K562 (cell line): ENCODE results near the gene METAP2. TPM values are rescaled to one million over a fixed set of nuclear protein-coding genes. Genes with fewer than 3 reads are reported as not detected.

ENCODE experiments used
- GATA2 ChIP-seq: sonication (generic); formaldehyde crosslinking; IDR thresholded peaks from 2 replicates; pipeline ENCODE4 v1.4.0; 2020; ENCODE audit warnings: mild to moderate bottlenecking, missing genetic modification reagents
- MIER1 ChIP-seq: fragments of 450-650 bp; IDR thresholded peaks from 2 replicates; pipeline ENCODE4 v1.6.1; 2016; ENCODE audit warnings: antibody characterized with exemption, mild to moderate bottlenecking, low read depth
- PHTF2 ChIP-seq: fragments of 250-450 bp; sonication (Bioruptor Pico); IDR thresholded peaks from 2 replicates; pipeline ENCODE4 v1.5.0; 2021; ENCODE audit warnings: mild to moderate bottlenecking
- POLR2A ChIP-seq: fragments of 450-650 bp; conservative IDR thresholded peaks from 2 replicates; pipeline ENCODE4 v1.6.1; 2016
- REST ChIP-seq, 2 experiments: fragments of 450-650 bp; formaldehyde crosslinking in 1 of 2; IDR thresholded peaks; 2 replicates each; pipeline versions ENCODE4 v1.4.0 to v1.6.1; 2014 to 2020; ENCODE audit warnings: mild to moderate bottlenecking in 2 of 2, borderline replicate concordance in 1 of 2, low read depth in 1 of 2
- TARDBP ChIP-seq: fragments of 450-650 bp; IDR thresholded peaks from 2 replicates; pipeline ENCODE4 v1.6.1; 2016
- polyA plus RNA-seq, 8 experiments: library from polyadenylated mRNA; depleted of rRNA in 4 of 8; stranded (reverse) in 5 of 8; unstranded in 3 of 8; fragments of >200 nt; fragmentation: Nextera tagmentation in 2 of 8; fragmentation: Illumina TruSeq in 1 of 8; extraction: Ambion mirVana in 2 of 8; extraction: Trizol in 1 of 8; gene quantifications; 2 replicates each; pipeline versions ENCODE4 v1.2.1 to v1.2.3, GENCODE V29; 2011 to 2014; ENCODE audit warnings: inconsistent platforms in 1 of 8, missing spikeins in 1 of 8
- total RNA-seq, 7 experiments: library from RNA; depleted of rRNA in 6 of 7; stranded (reverse); fragments of >200 nt in 6 of 7; fragmentation: Illumina TruSeq in 2 of 7; extraction: Trizol in 2 of 7; gene quantifications; 2 replicates each; pipeline versions ENCODE4 v1.2.1 to v1.2.3, GENCODE V29; 2011 to 2021; ENCODE audit warnings: low replicate concordance in 1 of 7

METAP2 gene
- total and polyA plus RNA-seq, 9 of the 15 experiments (the other 6 are each of a cell fraction or from before 2014, with no cell fraction given), result 75.5 to 205 (median 164) TPM

- TF ChIP-seq REST (IDR thresholded peaks at IDR 0.05; ENCODE audit: borderline replicate concordance), result no peak
- TF ChIP-seq REST (CRISPR knock-in tag; IDR thresholded peaks at IDR 0.05; ENCODE audit: low read depth), result no peak
- TF ChIP-seq POLR2A, result no peak
- TF ChIP-seq TARDBP, result no peak
- no peak for TF ChIP-seq GATA2 (CRISPR knock-in tag)
- no peak for TF ChIP-seq PHTF2 (CRISPR knock-in tag)
- no peak for TF ChIP-seq MIER1
- TF ChIP-seq, all 486 proteins: peak for 0
Observed at GRCh38 chr12:95545303-95545702, 71.4 kb downstream of the METAP2 start (continued).
